Measurements from ENCODE around the gene RHOT2. TPM values are rescaled to one million over a fixed set of nuclear protein-coding genes. Genes with fewer than 3 reads are reported as not detected.

The RHOT2 gene
- total and polyA plus RNA-seq, 9 donors = 11.6 to 100 (median 80.6) TPM

DNA sequence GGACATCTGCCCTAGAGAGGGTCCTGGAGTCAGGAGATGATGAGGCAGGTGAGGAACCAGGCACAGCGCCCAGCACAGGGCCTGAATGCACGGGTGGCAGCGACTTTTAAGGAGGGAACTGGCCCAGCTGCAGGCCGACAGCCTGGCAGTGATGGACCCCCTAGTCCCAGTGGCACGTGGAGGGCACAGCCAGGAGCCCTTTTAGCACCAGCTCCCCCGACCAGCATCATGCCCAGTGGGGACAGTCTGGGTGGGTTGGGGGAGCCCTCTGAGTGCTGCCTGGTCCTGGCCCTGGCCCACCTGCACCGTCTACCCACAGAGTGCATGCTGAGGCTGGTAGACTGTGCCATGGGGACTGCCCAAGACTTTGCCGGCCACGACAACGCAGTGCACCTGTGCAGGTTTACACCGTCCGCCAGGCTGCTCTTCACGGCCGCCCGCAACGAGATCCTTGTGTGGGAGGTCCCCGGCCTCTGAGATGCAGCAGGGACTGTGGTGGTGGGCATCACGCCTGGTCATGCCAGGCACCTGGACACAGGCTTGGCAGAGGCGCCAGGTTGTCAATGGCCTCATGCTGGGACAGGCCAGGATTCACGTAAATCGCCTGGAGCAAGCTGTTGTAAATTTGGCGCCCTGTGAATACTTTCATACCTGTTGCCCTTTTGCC lies 686 bp upstream of the RHOT2 start:
- Histone ChIP-seq H3K9me3 (no peaks in the 10 kb centered on the region), H3K27ac (peak overlapping the region in 1 of 2 donors; percentile 4), H3K4me3 (peak overlapping the region; percentile 74), H3K27me3 (no peaks in the 10 kb centered on the region), H3K4me1 (ENCODE audit: insufficient read depth) (peaks cover 12% of the 10 kb centered on the region), H3K36me3 (no peaks in the 10 kb centered on the region)
- no peak for TF ChIP-seq POLR2A (IDR thresholded peaks at IDR 0.05)
- TF ChIP-seq, protein P1, sequence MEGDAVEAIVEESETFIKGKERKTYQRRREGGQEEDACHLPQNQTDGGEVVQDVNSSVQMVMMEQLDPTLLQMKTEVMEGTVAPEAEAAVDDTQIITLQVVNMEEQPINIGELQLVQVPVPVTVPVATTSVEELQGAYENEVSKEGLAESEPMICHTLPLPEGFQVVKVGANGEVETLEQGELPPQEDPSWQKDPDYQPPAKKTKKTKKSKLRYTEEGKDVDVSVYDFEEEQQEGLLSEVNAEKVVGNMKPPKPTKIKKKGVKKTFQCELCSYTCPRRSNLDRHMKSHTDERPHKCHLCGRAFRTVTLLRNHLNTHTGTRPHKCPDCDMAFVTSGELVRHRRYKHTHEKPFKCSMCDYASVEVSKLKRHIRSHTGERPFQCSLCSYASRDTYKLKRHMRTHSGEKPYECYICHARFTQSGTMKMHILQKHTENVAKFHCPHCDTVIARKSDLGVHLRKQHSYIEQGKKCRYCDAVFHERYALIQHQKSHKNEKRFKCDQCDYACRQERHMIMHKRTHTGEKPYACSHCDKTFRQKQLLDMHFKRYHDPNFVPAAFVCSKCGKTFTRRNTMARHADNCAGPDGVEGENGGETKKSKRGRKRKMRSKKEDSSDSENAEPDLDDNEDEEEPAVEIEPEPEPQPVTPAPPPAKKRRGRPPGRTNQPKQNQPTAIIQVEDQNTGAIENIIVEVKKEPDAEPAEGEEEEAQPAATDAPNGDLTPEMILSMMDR (IDR thresholded peaks at IDR 0.05) = no peak
- TF ChIP-seq EP300 (IDR thresholded peaks at IDR 0.05) = no peak
- DNase-seq = no peak
- intact Hi-C loops (cut with DNase I) = loop anchor here in 3 of 4 donors (5.0 to 10.0 kb wide), 3 partner anchors 100 to 282 kb away; partner anchors contain the start of genes NHLRC4 (in 1 of the 3), PGAP6 (in 1 of the 3) and PIGQ (in 1 of the 3)
- WGBS, 3 donors = 78 to 84% (median 81%) methylated on average over 20 to 22 of the region's 22 CpGs

DNA sequence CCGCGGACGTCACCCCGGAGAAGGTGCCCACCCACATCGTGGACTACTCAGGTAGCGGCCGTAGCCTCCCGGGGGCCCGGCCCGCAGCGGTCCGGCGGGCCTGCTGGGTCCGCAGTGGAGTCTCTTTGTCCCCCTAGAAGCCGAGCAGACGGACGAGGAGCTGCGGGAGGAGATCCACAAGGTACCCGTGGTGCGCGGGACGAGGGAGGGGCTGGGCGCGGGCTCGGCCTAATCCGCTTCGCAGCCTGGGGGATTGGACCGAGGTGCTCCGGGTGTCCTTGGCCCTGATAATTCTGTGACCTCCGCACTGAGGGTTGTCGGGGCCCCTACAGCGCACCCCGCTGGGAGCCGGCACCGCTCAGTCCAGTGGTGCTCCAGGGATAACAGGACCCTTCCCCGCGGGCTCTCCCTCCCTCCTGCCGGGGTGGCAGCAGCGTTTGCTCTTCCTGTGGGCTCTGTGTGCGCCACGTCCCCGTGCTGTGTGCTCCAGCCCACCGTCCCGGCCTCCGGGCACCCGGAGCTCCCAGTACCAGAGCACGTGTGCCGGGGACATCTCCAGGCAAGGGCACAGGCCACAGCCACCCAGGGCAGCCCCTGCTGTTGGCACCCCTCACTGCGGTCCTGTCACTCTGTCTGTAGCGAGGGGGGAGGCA lies 713 bp downstream of the RHOT2 start:
- TF ChIP-seq EP300 (IDR thresholded peaks at IDR 0.05) (no peak), POLR2A (IDR thresholded peaks at IDR 0.05) (no peak)
- TF ChIP-seq, protein P1 (IDR thresholded peaks at IDR 0.05) = no peak
- Histone ChIP-seq H3K27ac (peak overlapping the region; percentile 58 to 67), H3K27me3 (no peaks in the 10 kb centered on the region), H3K4me3 (peak overlapping the region; percentile 74), H3K36me3 (no peaks in the 10 kb centered on the region), H3K9me3 (no peaks in the 10 kb centered on the region), H3K4me1 (ENCODE audit: insufficient read depth) (peaks cover 12% of the 10 kb centered on the region)
- intact Hi-C loops (cut with DNase I) = loop anchor here in 3 of 4 donors (5.0 to 10.0 kb wide), 3 partner anchors 101 to 284 kb away; partner anchors contain the start of genes NHLRC4 (in 1 of the 3), PGAP6 (in 1 of the 3) and PIGQ (in 1 of the 3)
- 5 to 7% (median 7%) methylated on average over 40 to 50 of the region's 50 CpGs for WGBS, 3 donors
- no peak for DNase-seq

- Histone ChIP-seq H3K27ac (no peak overlapping the region), H3K9me3 (no peaks in the 10 kb centered on the region), H3K36me3 (no peaks in the 10 kb centered on the region), H3K4me3 (no peak overlapping the region), H3K4me1 (ENCODE audit: insufficient read depth) (peaks cover 12% of the 10 kb centered on the region), H3K27me3 (no peaks in the 10 kb centered on the region)
- TF ChIP-seq EP300 (IDR thresholded peaks at IDR 0.05) = no peak
- TF ChIP-seq, protein P1 (IDR thresholded peaks at IDR 0.05) = no peak
- no peak for TF ChIP-seq POLR2A (IDR thresholded peaks at IDR 0.05)
- intact Hi-C loops (cut with DNase I) = loop anchor here in 3 of 4 donors (5.0 to 10.0 kb wide), 3 partner anchors 102 to 285 kb away; partner anchors contain the start of genes NHLRC4 (in 1 of the 3), PGAP6 (in 1 of the 3) and PIGQ (in 1 of the 3)
- WGBS, 3 donors = 86 to 91% (median 90%) methylated on average over 13 of the region's 13 CpGs
- DNase-seq = no peak
Observed at GRCh38 chr16:669666-670065, 1.7 kb downstream of the RHOT2 start.

- Histone ChIP-seq H3K27ac (no peak overlapping the region), H3K36me3 (no peaks in the 10 kb centered on the region), H3K9me3 (no peaks in the 10 kb centered on the region), H3K4me3 (no peak overlapping the region), H3K27me3 (no peaks in the 10 kb centered on the region), H3K4me1 (ENCODE audit: insufficient read depth) (peaks cover 15% of the 10 kb centered on the region)
- WGBS, 3 donors = 87 to 89% (median 88%) methylated on average over 52 of the region's 52 CpGs
- intact Hi-C loops (cut with DNase I) = no loop called here
- DNase-seq = no peak
- no peak for TF ChIP-seq POLR2A (IDR thresholded peaks at IDR 0.05)
Observed at GRCh38 chr16:670485-671352, 2.8 kb downstream of the RHOT2 start.
